Hematopoietic multipotent progenitor cell treated with erythropoietin and hydrocortisone succinate and interleukin-3 and kit ligand, for 17 days (in vitro differentiated cells): ENCODE measurements around the gene CLIP2.
"Not testable (repeated sequence)": the region's sequence is repeated elsewhere in the genome, so short reads cannot be mapped to it uniquely, and the experiment has no call there.

ENCODE experiments used
- DNase-seq: peaks from one replicate; pipeline ENCODE4 v3.0.0-alpha.2; 2015; ENCODE audit warnings: low spot score

Gene CLIP2

DNA sequence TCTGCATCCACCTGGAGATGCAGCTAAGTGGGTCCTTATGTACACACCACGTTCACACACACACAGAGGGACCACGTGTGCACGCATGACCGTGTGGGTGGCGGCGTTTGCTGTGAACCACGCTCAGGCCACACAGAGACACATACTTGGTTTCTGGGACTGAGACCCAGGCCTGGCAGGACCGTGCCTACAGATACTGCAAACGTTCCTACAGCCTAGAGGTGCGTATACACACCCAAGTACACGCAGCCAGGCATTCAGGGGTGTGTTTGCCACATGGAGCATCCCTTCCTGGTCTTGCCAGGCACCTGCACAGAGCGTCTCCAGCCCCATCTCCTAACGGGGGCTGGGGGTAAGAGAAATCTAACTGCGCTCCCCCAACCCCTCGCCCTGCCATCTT is 115.5 kb downstream of the CLIP2 start:
- DNase-seq = no peak

DNA sequence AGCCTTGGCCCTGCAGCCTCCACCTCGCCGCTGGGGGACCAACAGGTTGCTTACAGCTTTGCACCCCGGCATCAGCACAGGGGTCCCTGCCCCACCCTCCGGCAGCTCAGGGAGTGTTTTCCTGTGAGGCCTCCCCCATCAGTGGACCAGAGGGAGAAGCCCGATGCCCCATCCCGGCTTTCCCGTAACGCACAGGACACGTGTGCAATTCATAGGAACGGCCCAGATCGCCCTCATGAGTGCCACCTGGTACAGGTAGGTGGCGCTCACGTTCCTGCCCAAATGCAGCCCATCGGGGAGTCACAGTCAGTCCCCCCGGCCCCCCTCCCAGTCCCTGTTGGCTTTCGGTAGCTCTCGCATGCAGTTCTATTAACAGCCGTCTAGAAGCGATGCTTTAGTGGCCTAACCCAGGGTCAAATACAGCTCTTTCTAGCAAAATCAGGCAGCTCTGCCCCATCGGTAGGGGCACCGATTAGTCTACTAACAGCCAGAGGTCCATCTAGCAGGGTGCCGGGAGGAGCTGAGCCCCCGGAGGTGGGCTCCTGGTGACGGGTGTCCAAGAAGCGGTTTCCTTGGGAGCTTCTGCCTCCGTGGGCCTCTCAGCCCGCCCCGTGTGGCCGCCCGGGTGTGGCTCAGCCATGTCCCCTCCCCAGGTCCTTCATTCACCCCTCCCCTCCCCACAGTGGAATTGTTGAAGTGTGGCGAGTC is 116.1 kb downstream of the CLIP2 start:
- no peak for DNase-seq

DNA sequence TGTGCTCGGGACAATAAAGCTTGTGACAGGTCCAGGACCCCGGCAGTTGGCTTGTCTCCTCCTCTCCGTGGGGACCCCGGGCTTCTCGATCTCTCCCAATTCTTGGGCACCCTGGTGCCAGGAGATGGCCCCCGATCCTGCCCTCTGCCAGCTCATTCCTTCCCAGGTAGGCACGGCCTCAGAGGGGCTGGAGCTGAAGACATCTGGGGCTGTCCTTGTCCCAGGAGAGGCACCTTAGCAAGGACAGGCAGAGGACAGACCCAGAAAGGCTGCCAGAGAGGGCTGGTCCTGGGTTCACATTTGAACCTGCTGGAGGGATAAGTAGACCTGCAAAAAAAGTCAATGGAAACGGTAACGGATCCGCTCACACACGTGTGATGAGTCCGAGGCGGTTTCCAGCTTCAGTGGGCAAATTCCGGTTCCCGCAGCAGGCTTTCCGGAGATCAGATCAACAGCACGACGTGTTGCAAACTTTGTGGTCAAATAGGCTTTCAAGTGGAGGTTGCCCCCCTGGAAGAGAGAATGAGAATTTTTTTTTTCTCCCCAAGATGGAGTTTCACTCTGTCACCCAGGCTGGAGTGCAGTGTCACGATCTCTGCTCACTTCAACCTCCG is 116.8 kb downstream of the CLIP2 start:
- DNase-seq = no peak

DNA sequence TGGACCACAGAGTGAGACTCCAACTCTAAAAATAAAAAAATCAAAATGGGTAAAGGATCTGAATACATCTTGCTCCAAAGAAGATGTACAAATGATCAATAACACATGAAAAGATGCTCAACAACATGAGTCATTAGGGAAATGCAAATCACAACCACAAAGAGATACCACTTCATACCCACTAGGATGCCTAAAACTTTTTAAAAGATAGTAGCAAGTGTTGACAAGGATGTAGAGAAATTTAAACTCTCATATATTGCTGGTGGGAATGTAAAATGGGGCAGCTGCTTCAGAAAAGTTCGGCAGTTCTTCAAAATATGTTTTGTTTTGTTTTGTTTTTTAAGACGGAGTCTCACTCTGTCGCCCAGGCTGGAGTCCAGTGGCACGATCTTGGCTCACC is 118.8 kb downstream of the CLIP2 start:
- no peak for DNase-seq

- no peak for DNase-seq
Observed at GRCh38 chr7:74409571-74409970, 120.4 kb downstream of the CLIP2 start.

DNA sequence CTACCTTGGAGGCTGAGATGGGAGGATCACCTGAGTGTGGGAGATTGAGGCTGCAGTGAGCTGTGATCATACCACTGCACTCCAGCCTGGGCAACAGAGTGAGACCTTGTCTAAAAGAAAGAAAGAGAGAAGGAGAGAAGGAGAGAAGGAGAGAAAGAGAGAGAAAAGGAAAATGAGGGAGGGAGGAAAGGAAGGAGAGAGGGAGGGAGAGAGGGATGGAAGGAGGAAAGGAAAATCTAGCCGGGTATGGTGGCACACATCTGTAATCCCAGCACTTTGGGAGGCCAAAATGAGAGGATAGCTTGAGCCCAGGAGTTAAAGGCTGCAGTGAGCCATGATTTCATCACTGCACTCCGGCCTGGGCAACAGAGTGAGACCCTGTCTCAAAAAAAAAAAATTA is 121.6 kb downstream of the CLIP2 start:
- no peak for DNase-seq

- DNase-seq = not testable (repeated sequence)
Observed at GRCh38 chr7:74411571-74411970, 122.4 kb downstream of the CLIP2 start.

- no peak for DNase-seq
Observed at GRCh38 chr7:74412056-74412455, 122.8 kb downstream of the CLIP2 start.

GRCh38 chr7:74412603-74413002 is 123.4 kb downstream of the CLIP2 start:
- no peak for DNase-seq

GRCh38 chr7:74414595-74415333 is 125.6 kb downstream of the CLIP2 start:
- DNase-seq = not testable (repeated sequence)

DNA sequence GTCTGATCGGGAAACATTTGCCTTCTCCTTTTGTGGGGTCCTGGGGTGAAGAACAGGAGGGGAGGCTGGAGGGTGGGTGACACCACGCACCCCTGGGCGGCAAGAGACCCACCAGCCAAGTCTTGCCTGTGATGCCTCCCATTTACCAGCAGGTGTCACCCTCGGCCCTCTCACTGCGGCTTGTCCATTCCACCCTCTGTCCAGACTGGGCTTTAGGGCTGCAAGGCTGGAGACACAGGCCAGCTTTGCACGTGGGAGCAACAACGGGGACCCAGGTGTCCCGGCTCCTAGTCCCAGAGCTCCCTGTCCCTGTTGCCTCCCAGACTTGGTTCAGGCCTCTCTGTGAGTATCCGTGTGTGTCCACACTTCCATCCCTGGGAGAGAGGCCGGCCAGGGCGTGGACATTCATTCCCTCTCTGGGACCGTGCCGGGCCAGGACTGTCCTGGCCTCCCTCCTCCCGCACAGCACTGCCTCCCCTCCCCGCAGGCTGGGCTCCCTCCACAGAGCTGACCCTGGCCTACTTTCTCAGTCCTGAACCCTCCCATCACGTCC is 128.3 kb downstream of the CLIP2 start:
- DNase-seq = peak; percentile 65

DNA sequence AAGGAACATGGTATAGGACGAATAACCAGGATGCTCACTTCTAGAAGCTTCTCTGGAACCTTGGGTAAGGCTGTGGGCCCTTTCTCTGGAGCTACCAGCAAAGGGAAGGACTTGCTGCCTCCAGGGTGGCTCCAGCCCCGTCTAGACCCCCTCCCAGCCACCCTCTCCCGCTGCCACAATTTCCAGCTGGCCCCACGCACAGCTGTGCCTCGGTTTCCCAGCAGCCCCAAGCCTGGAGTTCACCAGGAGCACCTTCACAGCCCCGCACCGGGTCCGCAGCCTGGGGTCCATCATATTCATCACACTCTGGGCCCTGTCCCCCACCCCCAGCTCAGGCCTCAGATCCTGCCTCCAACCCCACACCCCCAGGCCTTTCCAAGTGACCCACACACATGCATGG is 128.9 kb downstream of the CLIP2 start:
- no peak for DNase-seq

- DNase-seq = no peak
Observed at GRCh38 chr7:74418538-74418937, 129.3 kb downstream of the CLIP2 start.

DNA sequence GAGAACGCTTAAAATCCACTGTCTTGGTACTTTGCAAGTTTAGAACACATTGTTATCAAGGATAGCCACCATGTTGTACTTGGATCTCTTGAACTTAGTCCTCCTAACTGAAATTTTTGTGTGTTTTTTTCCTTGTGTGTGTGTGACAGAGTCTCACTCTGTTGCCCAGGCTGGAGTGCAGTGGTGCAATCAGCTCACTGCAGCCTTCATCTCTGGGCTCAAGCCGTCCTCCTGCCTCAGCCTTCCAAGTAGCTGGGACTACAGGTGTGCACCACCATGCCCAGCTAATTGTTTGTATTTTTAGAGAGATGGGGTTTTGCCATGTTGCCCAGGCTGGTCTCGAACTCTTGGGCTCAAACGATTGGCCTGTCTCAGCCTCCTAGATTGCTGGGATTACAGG is 130.0 kb downstream of the CLIP2 start:
- DNase-seq = not testable (repeated sequence)

DNA sequence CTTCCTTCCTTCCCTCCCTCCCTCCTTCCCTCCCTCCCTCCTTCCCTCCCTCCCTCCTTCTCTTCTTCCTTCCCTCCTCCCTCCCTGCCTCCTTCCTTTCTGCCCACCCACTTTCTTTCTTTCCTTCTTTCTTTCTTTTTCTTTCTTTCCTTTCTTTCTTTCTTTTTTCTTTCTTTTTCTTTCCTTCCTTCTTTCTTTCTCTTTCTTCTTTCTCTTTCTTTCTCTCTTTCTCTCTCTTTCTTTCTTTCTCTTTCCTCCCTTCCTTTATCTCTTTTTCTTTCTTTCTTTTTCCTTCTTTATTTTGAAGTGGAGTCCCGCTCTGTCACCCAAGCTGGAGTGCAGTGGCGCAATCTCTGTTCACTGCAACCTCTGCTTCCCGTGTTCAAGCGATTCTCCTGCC is 130.8 kb downstream of the CLIP2 start:
- no peak for DNase-seq

DNA sequence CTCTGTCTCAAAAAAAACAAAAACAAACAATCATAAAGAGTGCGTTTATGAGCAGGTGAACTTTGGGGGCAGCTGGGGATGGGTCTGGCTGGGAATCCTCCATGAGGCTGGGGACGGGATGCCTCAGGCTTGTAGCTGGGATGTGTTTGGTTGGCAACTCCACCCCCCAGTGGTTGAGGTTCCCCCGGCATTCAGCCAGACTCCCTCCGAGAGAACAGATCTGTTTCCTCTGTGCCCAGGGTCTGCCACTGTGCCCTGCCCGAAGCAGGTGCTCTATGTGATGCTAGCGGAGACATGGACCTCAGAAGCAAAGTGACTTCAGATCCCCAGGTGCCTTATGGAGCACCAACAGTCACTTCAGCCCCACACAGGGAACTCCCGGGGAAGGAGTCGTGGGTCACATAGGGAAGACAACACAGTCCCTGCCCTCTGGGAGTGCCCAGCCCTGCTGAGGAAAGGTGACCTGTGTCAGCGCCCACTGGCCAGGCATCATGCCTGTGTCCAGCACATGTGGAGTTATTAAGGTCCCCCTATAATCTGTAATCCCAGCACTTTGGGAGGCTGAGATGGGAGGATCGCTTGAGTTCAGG is 135.2 kb downstream of the CLIP2 start:
- DNase-seq = no peak

DNA sequence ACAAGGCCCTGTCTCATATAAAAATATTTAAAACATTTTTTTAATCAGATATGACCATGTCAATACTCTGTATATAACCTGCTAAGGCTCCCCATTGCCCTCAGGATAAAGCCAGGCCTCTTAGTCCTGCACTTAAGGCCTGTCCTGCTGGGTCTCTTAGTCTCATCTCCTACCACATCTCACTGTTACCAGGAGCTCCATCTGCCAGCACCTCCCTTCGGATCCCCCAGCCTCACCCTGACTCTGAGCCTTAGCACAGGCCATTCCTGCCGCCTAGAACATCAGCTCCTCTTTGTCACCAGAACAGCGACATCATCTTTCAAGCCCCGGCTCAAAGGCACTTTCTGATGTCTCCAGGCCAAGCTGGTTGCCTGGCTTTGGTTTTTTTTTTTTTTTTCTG is 138.8 kb downstream of the CLIP2 start:
- no peak for DNase-seq

GRCh38 chr7:74429153-74429747 is 140.0 kb downstream of the CLIP2 start:
- DNase-seq = no peak

- not testable (repeated sequence) for DNase-seq
Observed at GRCh38 chr7:74430409-74430808, 141.2 kb downstream of the CLIP2 start.

DNA sequence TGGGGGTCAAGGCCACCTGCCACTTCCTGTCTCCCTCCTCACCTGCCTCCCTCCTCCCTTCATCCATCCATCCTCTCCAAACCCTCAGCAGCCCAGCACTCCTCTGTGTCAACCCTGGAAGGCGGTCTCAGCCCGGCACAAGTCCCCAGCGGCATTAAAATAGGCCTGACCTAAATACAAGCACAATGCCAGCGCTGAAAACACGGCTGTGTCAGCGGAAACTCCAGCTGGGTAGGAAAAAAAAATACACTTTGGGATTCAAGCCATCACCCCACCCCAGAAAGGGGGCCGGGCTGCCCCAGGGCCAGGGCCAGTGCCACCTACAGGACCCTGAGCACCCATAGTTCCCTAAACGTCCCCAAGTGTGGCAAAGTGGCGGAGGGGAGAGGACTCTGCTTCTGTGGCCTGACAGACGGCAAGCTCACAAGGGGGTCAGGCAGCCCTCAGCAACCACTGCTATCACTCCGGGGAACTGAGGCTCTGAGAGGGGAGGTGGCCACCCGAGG is 141.8 kb downstream of the CLIP2 start:
- no peak for DNase-seq

DNA sequence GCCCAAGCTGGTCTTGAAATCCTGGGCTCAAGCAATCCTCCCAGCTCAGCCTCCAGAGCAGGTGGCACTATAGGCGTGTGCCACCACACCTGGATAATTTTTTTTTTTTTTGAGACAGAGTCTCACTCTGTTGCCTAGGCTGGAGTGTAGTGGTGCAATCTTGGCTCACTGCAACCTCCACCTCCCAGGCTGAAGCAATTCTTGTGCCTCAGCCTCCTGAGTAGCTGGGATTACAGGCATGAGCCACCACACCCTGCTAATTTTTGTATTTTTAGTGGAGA is 148.0 kb downstream of the CLIP2 start:
- DNase-seq = not testable (repeated sequence)

DNA sequence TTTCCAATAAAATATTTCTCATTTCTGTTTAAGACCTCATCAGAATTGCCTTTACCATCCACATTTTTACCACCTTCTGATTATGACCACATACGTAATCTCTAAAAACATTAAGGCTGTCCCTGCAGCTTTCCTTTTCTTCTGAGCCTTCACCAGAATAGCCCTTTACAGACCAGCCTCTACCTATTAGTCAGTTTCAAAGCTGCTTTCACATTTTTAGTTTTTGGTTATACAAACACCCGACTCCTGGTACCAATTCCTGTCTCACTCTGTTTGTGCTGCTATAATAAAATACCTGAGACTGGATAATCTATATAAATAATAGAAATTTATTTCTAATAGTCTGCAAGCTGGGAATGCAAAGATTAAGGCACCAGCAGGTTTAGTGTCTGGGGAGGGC is 149.1 kb downstream of the CLIP2 start:
- no peak for DNase-seq
